K562 (cell line): ENCODE measurements around the gene TCF15. TPM values are rescaled to one million over a fixed set of nuclear protein-coding genes. Genes with fewer than 3 reads are reported as not detected.

Experiments
- polyA plus RNA-seq, 8 experiments: library from polyadenylated mRNA; depleted of rRNA in 4 of 8; stranded (reverse) in 5 of 8; unstranded in 3 of 8; fragments of >200 nt; fragmentation: Nextera tagmentation in 2 of 8; fragmentation: Illumina TruSeq in 1 of 8; extraction: Ambion mirVana in 2 of 8; extraction: Trizol in 1 of 8; gene quantifications; 2 replicates each; pipeline versions ENCODE4 v1.2.1 to v1.2.3, GENCODE V29; 2011 to 2014; ENCODE audit warnings: inconsistent platforms in 1 of 8, missing spikeins in 1 of 8
- total RNA-seq, 7 experiments: library from RNA; depleted of rRNA in 6 of 7; stranded (reverse); fragments of >200 nt in 6 of 7; fragmentation: Illumina TruSeq in 2 of 7; extraction: Trizol in 2 of 7; gene quantifications; 2 replicates each; pipeline versions ENCODE4 v1.2.1 to v1.2.3, GENCODE V29; 2011 to 2021; ENCODE audit warnings: low replicate concordance in 1 of 7

Gene TCF15
- total and polyA plus RNA-seq, 9 of the 15 experiments (the other 6 are each of a cell fraction or from before 2014, with no cell fraction given) = 0.04 to 5.0 (median 1.2) TPM

Other genes starting within 250 kb of the TCF15 start
Only the 7 nearest of the 8 such genes appear.
- gene RBCK1, start 202.0 kb downstream of the TCF15 start, total RNA-seq (2014; rRNA removed) = 46.1 and 58.1 TPM in 2 replicates
- gene RBCK1, start 202.0 kb downstream of the TCF15 start, total RNA-seq (2014; rRNA removed; fragmentation: Illumina TruSeq; extraction: Trizol) = 18.4 and 22.1 TPM in 2 replicates
- gene RBCK1, start 202.0 kb downstream of the TCF15 start, total RNA-seq (2015; rRNA removed; fragmentation: Illumina TruSeq; extraction: Trizol) = 18.0 and 19.3 TPM in 2 replicates
- 51.7 and 54.2 TPM in 2 replicates for gene RBCK1, start 202.0 kb downstream of the TCF15 start, total RNA-seq (2021)
- gene RBCK1, start 202.0 kb downstream of the TCF15 start, polyA plus RNA-seq (2011; rRNA removed) = 37.6 and 58.2 TPM in 2 replicates
- gene RBCK1, start 202.0 kb downstream of the TCF15 start, polyA plus RNA-seq (2014; fragmentation: Illumina TruSeq; extraction: Trizol) = 26.5 and 37.1 TPM in 2 replicates
- gene RBCK1, start 202.0 kb downstream of the TCF15 start, polyA plus RNA-seq (2014; fragmentation: Nextera tagmentation; extraction: Ambion mirVana) = 1 to 10 TPM; 5.9 to 8.3 TPM
- 52.7 and 59.3 TPM in 2 replicates for gene RBCK1, start 202.0 kb downstream of the TCF15 start, polyA plus RNA-seq (2014; rRNA removed)
- gene TBC1D20, start 147.8 kb downstream of the TCF15 start, total RNA-seq (2014; rRNA removed) = 15.1 and 20.0 TPM in 2 replicates
- 11.9 and 14.2 TPM in 2 replicates for gene TBC1D20, start 147.8 kb downstream of the TCF15 start, total RNA-seq (2014; rRNA removed; fragmentation: Illumina TruSeq; extraction: Trizol)
- gene TBC1D20, start 147.8 kb downstream of the TCF15 start, total RNA-seq (2015; rRNA removed; fragmentation: Illumina TruSeq; extraction: Trizol) = 11.8 and 12.8 TPM in 2 replicates
- gene TBC1D20, start 147.8 kb downstream of the TCF15 start, total RNA-seq (2021) = 17.8 and 20.6 TPM in 2 replicates
- 25.3 and 45.8 TPM in 2 replicates for gene TBC1D20, start 147.8 kb downstream of the TCF15 start, polyA plus RNA-seq (2011; rRNA removed)
- gene TBC1D20, start 147.8 kb downstream of the TCF15 start, polyA plus RNA-seq (2014; fragmentation: Illumina TruSeq; extraction: Trizol) = 20.4 and 23.7 TPM in 2 replicates
- gene TBC1D20, start 147.8 kb downstream of the TCF15 start, polyA plus RNA-seq (2014; fragmentation: Nextera tagmentation; extraction: Ambion mirVana) = 1 to 10 TPM; 7.0 to 9.5 TPM
- gene TBC1D20, start 147.8 kb downstream of the TCF15 start, polyA plus RNA-seq (2014; rRNA removed) = 20.1 and 21.1 TPM in 2 replicates
- gene CSNK2A1, start 66.5 kb downstream of the TCF15 start, total RNA-seq (2014; rRNA removed) = 81.4 and 88.5 TPM in 2 replicates
- 149 and 152 TPM in 2 replicates for gene CSNK2A1, start 66.5 kb downstream of the TCF15 start, total RNA-seq (2014; rRNA removed; fragmentation: Illumina TruSeq; extraction: Trizol)
- gene CSNK2A1, start 66.5 kb downstream of the TCF15 start, total RNA-seq (2015; rRNA removed; fragmentation: Illumina TruSeq; extraction: Trizol) = 141 and 156 TPM in 2 replicates
- 144 and 150 TPM in 2 replicates for gene CSNK2A1, start 66.5 kb downstream of the TCF15 start, total RNA-seq (2021)
- 103 and 145 TPM in 2 replicates for gene CSNK2A1, start 66.5 kb downstream of the TCF15 start, polyA plus RNA-seq (2011; rRNA removed)
- 188 and 251 TPM in 2 replicates for gene CSNK2A1, start 66.5 kb downstream of the TCF15 start, polyA plus RNA-seq (2014; fragmentation: Illumina TruSeq; extraction: Trizol)
- gene CSNK2A1, start 66.5 kb downstream of the TCF15 start, polyA plus RNA-seq (2014; fragmentation: Nextera tagmentation; extraction: Ambion mirVana) = 100 to 1,000 TPM in 1 of 2 experiments, 10 to 100 TPM in 1; 71.0 to 101 TPM
- gene CSNK2A1, start 66.5 kb downstream of the TCF15 start, polyA plus RNA-seq (2014; rRNA removed) = 77.0 and 98.4 TPM in 2 replicates
- gene SRXN1, start 42.9 kb upstream of the TCF15 start, total RNA-seq (2014; rRNA removed) = 21.6 and 26.7 TPM in 2 replicates
- gene SRXN1, start 42.9 kb upstream of the TCF15 start, total RNA-seq (2014; rRNA removed; fragmentation: Illumina TruSeq; extraction: Trizol) = 29.1 TPM in 2 replicates
- gene SRXN1, start 42.9 kb upstream of the TCF15 start, total RNA-seq (2015; rRNA removed; fragmentation: Illumina TruSeq; extraction: Trizol) = 20.2 and 20.6 TPM in 2 replicates
- gene SRXN1, start 42.9 kb upstream of the TCF15 start, total RNA-seq (2021) = 23.2 and 27.9 TPM in 2 replicates
- 35.4 and 36.4 TPM in 2 replicates for gene SRXN1, start 42.9 kb upstream of the TCF15 start, polyA plus RNA-seq (2011; rRNA removed)
- gene SRXN1, start 42.9 kb upstream of the TCF15 start, polyA plus RNA-seq (2014; fragmentation: Illumina TruSeq; extraction: Trizol) = 33.9 and 34.1 TPM in 2 replicates
- gene SRXN1, start 42.9 kb upstream of the TCF15 start, polyA plus RNA-seq (2014; fragmentation: Nextera tagmentation; extraction: Ambion mirVana) = 1 to 10 TPM; 6.8 to 8.4 TPM
- 19.4 and 24.4 TPM in 2 replicates for gene SRXN1, start 42.9 kb upstream of the TCF15 start, polyA plus RNA-seq (2014; rRNA removed)
- gene SCRT2, start 65.5 kb upstream of the TCF15 start, total RNA-seq (2014; rRNA removed) = 0.04 and 0.05 TPM in 2 replicates
- gene SCRT2, start 65.5 kb upstream of the TCF15 start, total RNA-seq (2014; rRNA removed; fragmentation: Illumina TruSeq; extraction: Trizol) = 0.04 TPM in 1 of 2 replicates, not detected in the other
- gene SCRT2, start 65.5 kb upstream of the TCF15 start, total RNA-seq (2015; rRNA removed; fragmentation: Illumina TruSeq; extraction: Trizol) = 0.07 and 0.19 TPM in 2 replicates
- gene SCRT2, start 65.5 kb upstream of the TCF15 start, total RNA-seq (2021) = 0.47 and 0.75 TPM in 2 replicates
- gene SCRT2, start 65.5 kb upstream of the TCF15 start, polyA plus RNA-seq (2011; rRNA removed) = 0.12 and 0.13 TPM in 2 replicates
- gene SCRT2, start 65.5 kb upstream of the TCF15 start, polyA plus RNA-seq (2014; fragmentation: Illumina TruSeq; extraction: Trizol) = 0.30 and 0.36 TPM in 2 replicates
- not detected for gene SCRT2, start 65.5 kb upstream of the TCF15 start, polyA plus RNA-seq (2014; fragmentation: Nextera tagmentation; extraction: Ambion mirVana)
- gene SCRT2, start 65.5 kb upstream of the TCF15 start, polyA plus RNA-seq (2014; rRNA removed) = 0.19 and 0.34 TPM in 2 replicates
- gene SLC52A3, start 158.2 kb upstream of the TCF15 start, total RNA-seq (2014; rRNA removed) = 0.09 and 0.16 TPM in 2 replicates
- 0.13 and 0.25 TPM in 2 replicates for gene SLC52A3, start 158.2 kb upstream of the TCF15 start, total RNA-seq (2014; rRNA removed; fragmentation: Illumina TruSeq; extraction: Trizol)
- 0.11 and 0.19 TPM in 2 replicates for gene SLC52A3, start 158.2 kb upstream of the TCF15 start, total RNA-seq (2015; rRNA removed; fragmentation: Illumina TruSeq; extraction: Trizol)
- 0.60 and 0.69 TPM in 2 replicates for gene SLC52A3, start 158.2 kb upstream of the TCF15 start, total RNA-seq (2021)
- gene SLC52A3, start 158.2 kb upstream of the TCF15 start, polyA plus RNA-seq (2011; rRNA removed) = 0.10 and 1.0 TPM in 2 replicates
- 0.37 and 0.44 TPM in 2 replicates for gene SLC52A3, start 158.2 kb upstream of the TCF15 start, polyA plus RNA-seq (2014; fragmentation: Illumina TruSeq; extraction: Trizol)
- under 1 TPM; 0.06 to 0.07 TPM for gene SLC52A3, start 158.2 kb upstream of the TCF15 start, polyA plus RNA-seq (2014; fragmentation: Nextera tagmentation; extraction: Ambion mirVana)
- gene SLC52A3, start 158.2 kb upstream of the TCF15 start, polyA plus RNA-seq (2014; rRNA removed) = 0.16 and 0.20 TPM in 2 replicates
- 7.3 and 8.5 TPM in 2 replicates for gene FAM110A, start 223.4 kb upstream of the TCF15 start, total RNA-seq (2014; rRNA removed)
- gene FAM110A, start 223.4 kb upstream of the TCF15 start, total RNA-seq (2014; rRNA removed; fragmentation: Illumina TruSeq; extraction: Trizol) = 2.0 and 2.2 TPM in 2 replicates
- gene FAM110A, start 223.4 kb upstream of the TCF15 start, total RNA-seq (2015; rRNA removed; fragmentation: Illumina TruSeq; extraction: Trizol) = 3.3 and 4.1 TPM in 2 replicates
- 15.5 and 15.7 TPM in 2 replicates for gene FAM110A, start 223.4 kb upstream of the TCF15 start, total RNA-seq (2021)
- 3.6 and 10.0 TPM in 2 replicates for gene FAM110A, start 223.4 kb upstream of the TCF15 start, polyA plus RNA-seq (2011; rRNA removed)
- 6.0 and 8.2 TPM in 2 replicates for gene FAM110A, start 223.4 kb upstream of the TCF15 start, polyA plus RNA-seq (2014; fragmentation: Illumina TruSeq; extraction: Trizol)
- under 1 TPM; 0.73 to 0.93 TPM for gene FAM110A, start 223.4 kb upstream of the TCF15 start, polyA plus RNA-seq (2014; fragmentation: Nextera tagmentation; extraction: Ambion mirVana)
- 9.4 and 11.4 TPM in 2 replicates for gene FAM110A, start 223.4 kb upstream of the TCF15 start, polyA plus RNA-seq (2014; rRNA removed)